MM.1S (cell line): ENCODE data around the gene NFE2.

Experiments
- DNase-seq: peaks from one replicate; pipeline ENCODE4 v3.0.0-alpha.2; 2015
- H2AFZ ChIP-seq: fragments of 300-600 bp; sonication (generic); 2 replicates; pipeline ENCODE4 v1.6.0; 2016; ENCODE audit warnings: antibody characterized with exemption, low read length
- H3F3A ChIP-seq: fragments of 300-600 bp; sonication (generic); 2 replicates; pipeline ENCODE4 v1.6.1; 2016; ENCODE audit warnings: mild to moderate bottlenecking, antibody characterized with exemption, low read length, moderate library complexity, mixed read lengths; ENCODE audit not compliant: insufficient read depth
- H3K27ac ChIP-seq: fragments of 300-600 bp; sonication (generic); 2 replicates; pipeline ENCODE4 v1.5.1; 2016; ENCODE audit warnings: mild to moderate bottlenecking, low read length
- H3K27me3 ChIP-seq: fragments of 300-600 bp; sonication (generic); replicated peaks from 2 replicates; pipeline ENCODE4 v1.6.0; 2016; ENCODE audit warnings: low read length; ENCODE audit not compliant: insufficient read depth
- H3K36me3 ChIP-seq: fragments of 300-600 bp; sonication (generic); replicated peaks from 2 replicates; pipeline ENCODE4 v1.6.1; 2016; ENCODE audit warnings: mild to moderate bottlenecking, low read length, mixed read lengths; ENCODE audit not compliant: insufficient read depth
- H3K4me1 ChIP-seq: fragments of 300-600 bp; sonication (generic); 2 replicates; pipeline ENCODE4 v1.6.1; 2016; ENCODE audit warnings: low read length, mixed read lengths
- H3K4me2 ChIP-seq: fragments of 300-600 bp; sonication (generic); 2 replicates; pipeline ENCODE4 v1.6.0; 2016; ENCODE audit warnings: low read depth, low read length
- H3K4me3 ChIP-seq: fragments of 300-600 bp; sonication (generic); 2 replicates; pipeline ENCODE4 v1.5.1; 2016; ENCODE audit warnings: low read length, mixed read lengths
- H3K79me2 ChIP-seq: fragments of 300-600 bp; sonication (generic); 2 replicates; pipeline ENCODE4 v1.6.1; 2016; ENCODE audit warnings: mixed run types, low read length, mixed read lengths
- H3K9ac ChIP-seq: fragments of 300-600 bp; sonication (generic); 2 replicates; pipeline ENCODE4 v1.6.1; 2016; ENCODE audit warnings: low read length, mixed read lengths
- H3K9me2 ChIP-seq: fragments of 300-600 bp; sonication (generic); replicated peaks from 2 replicates; pipeline ENCODE4 v1.6.1; 2016; ENCODE audit warnings: mild to moderate bottlenecking, low read length, mixed read lengths; ENCODE audit not compliant: insufficient read depth
- H3K9me3 ChIP-seq: fragments of 300-600 bp; sonication (generic); replicated peaks from 2 replicates; pipeline ENCODE4 v1.6.1; 2016; ENCODE audit warnings: mild to moderate bottlenecking, low read length, mixed read lengths; ENCODE audit not compliant: insufficient read depth
- H4K20me1 ChIP-seq: fragments of 300-600 bp; sonication (generic); 2 replicates; pipeline ENCODE4 v1.6.1; 2016; ENCODE audit warnings: mild to moderate bottlenecking, low read length, moderate library complexity, mixed read lengths; ENCODE audit not compliant: insufficient read depth
- EZH2 ChIP-seq: fragments of 300-600 bp; sonication (generic); optimal IDR thresholded peaks from 2 replicates; pipeline ENCODE3; 2017; ENCODE audit warnings: low read depth, mild to moderate bottlenecking, antibody characterized with exemption, low read length, mixed read lengths
- EZH2phosphoT487 ChIP-seq: fragments of 300-600 bp; sonication (generic); IDR thresholded peaks from 2 replicates; pipeline ENCODE4 v1.6.1; 2018; ENCODE audit warnings: antibody characterized with exemption, low read length
- TF ChIP-seq, protein P1 (sequence below): fragments of 300-600 bp; sonication (generic); IDR thresholded peaks from 2 replicates; pipeline ENCODE4 v1.5.1; 2016; ENCODE audit warnings: antibody characterized with exemption, low read length, mixed read lengths

Gene NFE2

DNA sequence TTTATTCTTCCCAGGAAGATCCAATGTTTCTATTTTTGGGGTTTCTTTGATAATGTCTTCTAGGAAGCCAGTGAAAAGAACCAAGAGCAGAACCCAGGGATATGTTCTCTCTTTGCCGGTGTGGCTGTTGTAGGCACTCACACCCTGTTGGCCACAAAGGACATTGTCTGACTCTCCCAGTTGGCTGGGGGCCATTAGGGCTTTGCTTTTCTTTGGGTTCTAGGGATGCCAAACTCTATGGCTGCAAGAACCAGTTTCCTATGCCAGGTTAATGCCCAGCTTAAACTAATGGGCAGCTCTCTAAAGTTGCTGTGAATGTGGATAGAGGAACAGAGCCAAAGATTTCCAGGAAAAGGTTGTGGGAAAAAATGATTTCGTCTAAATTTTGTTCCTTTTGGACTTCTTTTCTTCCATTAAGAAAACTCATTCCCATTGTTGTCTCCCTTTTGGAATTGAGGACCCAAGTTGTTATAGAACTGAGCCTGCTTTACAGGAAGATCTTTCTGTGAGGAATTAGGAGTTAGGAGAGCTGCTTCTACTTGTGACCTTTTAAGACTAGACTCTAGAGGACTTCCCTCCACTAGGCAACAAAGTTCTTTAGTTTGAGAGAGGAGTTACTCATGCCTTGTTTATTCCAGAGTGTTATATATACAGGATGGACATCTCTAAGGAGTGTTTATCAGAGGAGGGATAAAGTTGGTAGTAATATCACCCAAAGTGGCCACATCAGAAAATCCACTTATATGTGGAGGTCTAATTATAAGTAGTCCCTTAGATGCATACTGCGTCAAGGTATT is 37.2 kb upstream of the NFE2 start:
- no peak overlapping the region for H3K4me2 ChIP-seq
- no peak overlapping the region for H3K27ac ChIP-seq
- H3K9me3 ChIP-seq, result no peaks in the 10 kb centered on the region
- no peaks in the 10 kb centered on the region for H3K27me3 ChIP-seq
- peaks cover 34% of the 10 kb centered on the region for H3K79me2 ChIP-seq
- H3K4me3 ChIP-seq, result no peak overlapping the region
- DNase-seq, result no peak
- no peaks in the 10 kb centered on the region for H3K9me2 ChIP-seq
- H3K9ac ChIP-seq, result no peak overlapping the region
- no peak overlapping the region for H2AFZ ChIP-seq
- H3F3A ChIP-seq, result no peaks in the 10 kb centered on the region
- no peaks in the 10 kb centered on the region for H3K4me1 ChIP-seq
- H4K20me1 ChIP-seq, result no peaks in the 10 kb centered on the region
- 0 out of 2 replicates have a peak, but pooled peaks cover under 1% of the 10 kb centered on the region for H3K36me3 ChIP-seq
- TF ChIP-seq EZH2phosphoT487, result no peak
- TF ChIP-seq EZH2, result no peak
- TF ChIP-seq, protein P1, sequence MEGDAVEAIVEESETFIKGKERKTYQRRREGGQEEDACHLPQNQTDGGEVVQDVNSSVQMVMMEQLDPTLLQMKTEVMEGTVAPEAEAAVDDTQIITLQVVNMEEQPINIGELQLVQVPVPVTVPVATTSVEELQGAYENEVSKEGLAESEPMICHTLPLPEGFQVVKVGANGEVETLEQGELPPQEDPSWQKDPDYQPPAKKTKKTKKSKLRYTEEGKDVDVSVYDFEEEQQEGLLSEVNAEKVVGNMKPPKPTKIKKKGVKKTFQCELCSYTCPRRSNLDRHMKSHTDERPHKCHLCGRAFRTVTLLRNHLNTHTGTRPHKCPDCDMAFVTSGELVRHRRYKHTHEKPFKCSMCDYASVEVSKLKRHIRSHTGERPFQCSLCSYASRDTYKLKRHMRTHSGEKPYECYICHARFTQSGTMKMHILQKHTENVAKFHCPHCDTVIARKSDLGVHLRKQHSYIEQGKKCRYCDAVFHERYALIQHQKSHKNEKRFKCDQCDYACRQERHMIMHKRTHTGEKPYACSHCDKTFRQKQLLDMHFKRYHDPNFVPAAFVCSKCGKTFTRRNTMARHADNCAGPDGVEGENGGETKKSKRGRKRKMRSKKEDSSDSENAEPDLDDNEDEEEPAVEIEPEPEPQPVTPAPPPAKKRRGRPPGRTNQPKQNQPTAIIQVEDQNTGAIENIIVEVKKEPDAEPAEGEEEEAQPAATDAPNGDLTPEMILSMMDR, result no peak

DNA sequence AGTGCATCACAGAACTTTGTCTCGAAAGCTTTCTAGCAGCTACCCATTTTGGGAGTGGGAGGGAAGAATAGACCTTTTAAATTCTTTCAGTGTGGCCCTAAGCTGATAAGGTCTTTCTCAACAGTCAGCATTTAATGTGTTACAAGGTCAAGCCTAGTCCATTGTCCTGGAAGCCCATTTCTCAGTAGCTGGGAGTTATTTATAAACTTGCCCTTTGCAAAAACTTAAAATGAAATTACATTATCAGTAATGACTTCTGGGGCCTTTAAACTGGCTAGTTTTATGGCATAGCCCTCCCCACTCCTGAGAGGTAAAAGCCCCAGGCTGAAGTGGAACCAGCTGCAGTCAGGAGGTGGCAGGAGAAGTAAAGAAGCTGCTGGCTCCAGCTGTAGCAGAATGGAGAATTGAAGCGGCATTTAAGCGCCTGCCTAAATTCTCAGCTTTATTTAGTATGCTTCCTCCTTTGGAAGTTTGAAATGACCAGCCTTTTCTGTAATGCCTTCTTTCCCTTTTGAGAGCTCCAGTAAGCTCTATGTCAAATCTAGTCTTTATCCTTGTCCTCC is 36.5 kb upstream of the NFE2 start:
- TF ChIP-seq EZH2 (no peak), EZH2phosphoT487 (no peak)
- TF ChIP-seq, protein P1, result no peak
- Histone ChIP-seq H3K27me3 (no peaks in the 10 kb centered on the region), H4K20me1 (no peaks in the 10 kb centered on the region), H3K9ac (no peak overlapping the region), H3K36me3 (no peaks in the 10 kb centered on the region), H3K4me2 (no peak overlapping the region), H3K4me3 (no peak overlapping the region), H2AFZ (no peak overlapping the region), H3K4me1 (no peaks in the 10 kb centered on the region), H3K9me3 (no peaks in the 10 kb centered on the region), H3K9me2 (no peaks in the 10 kb centered on the region), H3F3A (no peaks in the 10 kb centered on the region), H3K79me2 (peaks cover 39% of the 10 kb centered on the region), H3K27ac (no peak overlapping the region)
- no peak for DNase-seq

DNA sequence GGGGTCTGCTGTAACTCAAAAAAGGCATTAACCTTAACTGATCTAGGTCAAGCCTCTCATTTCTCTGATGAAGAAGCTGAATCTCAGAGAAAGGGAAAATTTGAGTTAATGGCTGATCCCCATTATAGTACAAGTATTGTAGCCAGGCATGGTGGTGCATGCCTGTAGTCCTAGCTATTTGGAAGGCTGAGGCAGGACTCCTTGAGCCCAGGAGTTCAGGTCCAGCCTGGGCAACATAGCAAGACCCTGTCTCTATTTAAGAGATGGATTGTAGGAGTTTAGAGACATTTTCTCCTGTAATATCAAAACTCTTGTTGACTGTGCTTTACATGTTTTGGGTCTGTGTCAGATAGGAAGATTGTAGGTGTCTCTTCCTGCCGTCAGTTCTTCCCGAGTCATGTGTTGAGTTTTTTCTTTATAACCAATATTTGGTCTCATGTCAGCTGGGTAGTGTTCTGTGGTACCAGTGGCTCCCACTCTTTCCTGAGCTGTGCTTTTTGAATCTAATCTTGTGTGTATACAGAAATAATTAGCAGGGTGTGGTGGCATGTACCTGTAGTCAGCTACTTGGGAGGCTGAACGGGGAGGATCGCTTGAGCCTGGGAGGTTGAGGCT is 32.7 kb upstream of the NFE2 start:
- H3K79me2 ChIP-seq, result peaks cover 70% of the 10 kb centered on the region
- H3K4me3 ChIP-seq, result no peak overlapping the region
- no peak overlapping the region for H2AFZ ChIP-seq
- H3K27ac ChIP-seq, result no peak overlapping the region
- no peaks in the 10 kb centered on the region for H3K4me1 ChIP-seq
- no peaks in the 10 kb centered on the region for H3K36me3 ChIP-seq
- no peak overlapping the region for H3K4me2 ChIP-seq
- no peak for DNase-seq
- no peak for TF ChIP-seq EZH2phosphoT487
- TF ChIP-seq EZH2, result no peak
- TF ChIP-seq, protein P1, result no peak
- no peaks in the 10 kb centered on the region; the same call in 1 of the 2 replicates for H3F3A ChIP-seq
- no peaks in the 10 kb centered on the region for H4K20me1 ChIP-seq
- H3K9me3 ChIP-seq, result no peaks in the 10 kb centered on the region
- H3K27me3 ChIP-seq, result no peaks in the 10 kb centered on the region
- no peak overlapping the region for H3K9ac ChIP-seq
- no peaks in the 10 kb centered on the region for H3K9me2 ChIP-seq
